NCI-H1436 (cell line): ENCODE measurements around the gene VGLL4.
"Not testable (repeated sequence)": the region's sequence is repeated elsewhere in the genome, so short reads cannot be mapped to it uniquely, and the experiment has no call there.

ENCODE experiments used
- DNase-seq: peaks from one replicate; lab custom pipeline; 2025; lab: John Stamatoyannopoulos, UW

The VGLL4 gene

GRCh38 chr3:11643605-11644087 is at the start of gene VGLL4:
TSS of gene VGLL4 (minus strand) at chr3:11643915. CDS start at chr3:11643518, 397 bp downstream.
- DNase-seq, result peak; percentile 47

GRCh38 chr3:11692532-11692813 is 48.8 kb upstream of the VGLL4 start:
- no peak for DNase-seq

GRCh38 chr3:11691767-11692531 is 48.2 kb upstream of the VGLL4 start:
- no peak for DNase-seq

GRCh38 chr3:11690863-11691766 is 47.4 kb upstream of the VGLL4 start:
- no peak for DNase-seq

GRCh38 chr3:11689749-11690148 is 46.0 kb upstream of the VGLL4 start:
- no peak for DNase-seq

- DNase-seq, result not testable (repeated sequence)
Measured at GRCh38 chr3:11684980-11685379, 41.3 kb upstream of the VGLL4 start.

- DNase-seq, result no peak
Measured at GRCh38 chr3:11680509-11680908, 36.8 kb upstream of the VGLL4 start.

- DNase-seq, result no peak
Measured at GRCh38 chr3:11679964-11680363, 36.2 kb upstream of the VGLL4 start.

- DNase-seq, result no peak
Measured at GRCh38 chr3:11672363-11672762, 28.6 kb upstream of the VGLL4 start.

- DNase-seq, result no peak
Measured at GRCh38 chr3:11671648-11672100, 28.0 kb upstream of the VGLL4 start.

- DNase-seq, result no peak
Measured at GRCh38 chr3:11668243-11669235, 24.8 kb upstream of the VGLL4 start.

- DNase-seq, result no peak
Measured at GRCh38 chr3:11665331-11665730, 21.6 kb upstream of the VGLL4 start.

GRCh38 chr3:11662392-11662990 is 18.8 kb upstream of the VGLL4 start:
- DNase-seq, result no peak

- no peak for DNase-seq
Measured at GRCh38 chr3:11661827-11662226, 18.1 kb upstream of the VGLL4 start.

GRCh38 chr3:11661052-11661656 is 17.4 kb upstream of the VGLL4 start:
- no peak for DNase-seq

GRCh38 chr3:11660242-11660641 is 16.5 kb upstream of the VGLL4 start:
- DNase-seq, result no peak

GRCh38 chr3:11658180-11658579 is 14.5 kb upstream of the VGLL4 start:
- DNase-seq, result no peak

GRCh38 chr3:11655196-11655928 is 11.6 kb upstream of the VGLL4 start:
- DNase-seq, result no peak

GRCh38 chr3:11654166-11654565 is 10.5 kb upstream of the VGLL4 start:
- DNase-seq, result no peak
